Measurements from ENCODE around the gene YARS1. TPM values are rescaled to one million over a fixed set of nuclear protein-coding genes. Genes with fewer than 3 reads are reported as not detected.
A peak's percentile ranks its signal among the peaks of the same experiment; 100 is the strongest.

Gene YARS1
- total RNA-seq, 1 experiment from 2014 or later, result 194 TPM

GRCh38 chr1:32736812-32737791, 80.1 kb downstream of the YARS1 start:
- H4K8ac ChIP-seq (replicated peaks; ENCODE audit: insufficient read length, low read depth, low read length), result no peak overlapping the region
- DNase-seq, result peak; percentile 91
- Mint-ChIP-seq H3K4me3 (peak overlapping the region in 1 of 2 experiments; percentile 51; a peak in 3 of 5 replicates), H3K27ac (peak overlapping the region in 2 of 3 experiments; percentile 92 to 93; a peak in 5 of 7 replicates), H3K36me3 (ENCODE audit: insufficient read depth in 1 of 3, low read depth in 3 of 3) (no peaks in the 10 kb centered on the region), H3K9me3 (no peaks in the 10 kb centered on the region), H3K27me3 (ENCODE audit: low read depth) (peaks cover 53% of the 10 kb centered on the region), H3K4me1 (peaks cover 30 to 37% of the 10 kb centered on the region in 2 experiments)
- H2AFZ ChIP-seq (ENCODE audit: low read length), result no peak overlapping the region
- no peak for TF ChIP-seq CTCF (conservative IDR thresholded peaks at IDR 0.05)
- H3K23ac ChIP-seq (ENCODE audit: insufficient read length, low read depth, low read length), result no peak overlapping the region
- H2BK15ac ChIP-seq (ENCODE audit: low read depth, low read length), result no peak overlapping the region
- H2BK5ac ChIP-seq (ENCODE audit: insufficient read length, low read length), result no peak overlapping the region
- no peak overlapping the region for H3K9ac ChIP-seq (ENCODE audit: extremely low read depth, insufficient read length, low read length)
- no peak overlapping the region for H2BK20ac ChIP-seq (ENCODE audit: low read depth, low read length, poor library complexity, severe bottlenecking)
- no peak overlapping the region for H2BK120ac ChIP-seq (ENCODE audit: low read depth, low read length, poor library complexity, severe bottlenecking)
- H3K14ac ChIP-seq (ENCODE audit: insufficient read depth, low read length), result peak overlapping the region; percentile 51; the same call in 1 of the 2 replicates
- peak overlapping the region; percentile 29 for H3K4me2 ChIP-seq (ENCODE audit: insufficient read depth, insufficient read length, low read length)
- no peaks in the 10 kb centered on the region for H3K79me1 ChIP-seq (ENCODE audit: insufficient read depth, low read depth, low read length, poor library complexity, severe bottlenecking)
- no peak overlapping the region for H2AK5ac ChIP-seq (ENCODE audit: insufficient read length, low read length)
- no CpG with 5 or more reads among the region's 7 CpGs for WGBS (ENCODE audit: extremely low coverage, insufficient read length, low lambda C conversion rate)
- no peak overlapping the region for H4K5ac ChIP-seq (ENCODE audit: insufficient read length, low read depth, low read length)
- no peak overlapping the region for H3K56ac ChIP-seq (ENCODE audit: insufficient read length, low read depth, low read length)
- peaks cover 3% of the 10 kb centered on the region; the same call in 1 of the 2 replicates for H3K4me1 ChIP-seq (ENCODE audit: insufficient read depth, low read length)
- H3T11ph ChIP-seq (ENCODE audit: low read length), result no peak overlapping the region
- H3K9me3 ChIP-seq (ENCODE audit: control insufficient read depth, low read depth, low read length), result no peaks in the 10 kb centered on the region
- peaks cover under 1% of the 10 kb centered on the region for H3K23me2 ChIP-seq (ENCODE audit: insufficient read length, low read depth, low read length, poor library complexity, severe bottlenecking)
- no peaks in the 10 kb centered on the region for H4K20me1 ChIP-seq (ENCODE audit: control insufficient read depth, insufficient read depth, insufficient read length)
- no peak overlapping the region for H2BK12ac ChIP-seq (ENCODE audit: insufficient read length, low read depth, low read length)
- H3K27ac ChIP-seq (ENCODE audit: insufficient read length, low read depth, low read length), result no peak overlapping the region
- H4K91ac ChIP-seq (ENCODE audit: insufficient read length, low read depth, low read length), result no peak overlapping the region
- H3K27me3 ChIP-seq (ENCODE audit: insufficient read depth, low read length), result no peaks in the 10 kb centered on the region; the same call in 1 of the 2 replicates
- H3K4ac ChIP-seq (ENCODE audit: low read depth, low read length), result no peak overlapping the region
- no peaks in the 10 kb centered on the region for H3K79me2 ChIP-seq (ENCODE audit: insufficient read depth, low read length)
- H3K18ac ChIP-seq (ENCODE audit: insufficient read length, low read depth, low read length), result no peak overlapping the region
